ENCODE measurements around the gene ZNF646.

The ZNF646 gene

DNA sequence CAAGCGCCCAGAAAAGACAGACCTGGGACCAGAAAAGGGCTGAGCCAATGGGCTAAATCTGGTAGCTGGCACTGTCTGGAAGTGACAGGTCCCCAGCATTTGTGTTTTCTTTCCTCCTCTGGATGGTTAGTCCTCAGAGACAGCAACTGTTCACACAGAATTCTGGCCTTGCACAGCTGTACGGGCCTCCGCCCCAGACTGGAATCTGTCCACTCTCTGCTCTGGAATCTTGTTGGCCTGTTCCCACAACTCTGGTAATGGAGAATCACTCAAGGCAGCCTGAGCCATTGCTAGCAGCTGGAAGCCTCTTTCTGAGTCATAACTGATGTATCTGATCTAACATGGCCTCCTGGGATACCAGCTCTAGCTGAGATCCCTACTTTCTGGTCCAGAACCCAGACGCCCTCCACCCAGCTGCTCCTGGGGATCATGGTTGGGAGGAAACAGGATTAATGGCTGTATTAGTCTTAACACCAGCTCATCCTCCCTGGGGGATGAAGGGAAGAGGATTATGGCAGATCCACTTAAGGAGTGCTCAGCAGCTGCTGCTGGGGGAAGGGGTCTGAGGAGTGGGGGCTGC is 9.2 kb upstream of the ZNF646 start:
- peak; percentile 18 for DNase-seq (ENCODE audit: low spot score)

DNA sequence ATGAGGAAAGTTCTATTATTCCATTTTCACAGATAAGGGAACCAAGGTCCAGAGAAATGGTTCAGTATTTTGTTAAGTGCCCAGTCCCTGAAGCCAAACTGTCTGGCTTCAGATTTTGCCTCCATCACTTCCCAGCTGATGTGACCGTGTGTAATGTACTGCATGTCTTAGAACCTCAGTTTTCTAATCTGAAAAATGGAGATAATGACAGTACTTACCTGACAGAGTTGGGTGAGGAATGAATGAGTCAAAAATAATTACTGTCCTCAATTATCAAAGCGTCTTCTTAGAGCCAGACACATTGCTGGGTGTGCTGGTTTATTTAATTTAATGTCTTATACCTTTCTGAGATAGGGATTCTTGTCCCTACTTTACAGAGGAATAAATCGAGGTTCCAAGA is 6.9 kb upstream of the ZNF646 start:
- DNase-seq (ENCODE audit: low spot score), result no peak

DNA sequence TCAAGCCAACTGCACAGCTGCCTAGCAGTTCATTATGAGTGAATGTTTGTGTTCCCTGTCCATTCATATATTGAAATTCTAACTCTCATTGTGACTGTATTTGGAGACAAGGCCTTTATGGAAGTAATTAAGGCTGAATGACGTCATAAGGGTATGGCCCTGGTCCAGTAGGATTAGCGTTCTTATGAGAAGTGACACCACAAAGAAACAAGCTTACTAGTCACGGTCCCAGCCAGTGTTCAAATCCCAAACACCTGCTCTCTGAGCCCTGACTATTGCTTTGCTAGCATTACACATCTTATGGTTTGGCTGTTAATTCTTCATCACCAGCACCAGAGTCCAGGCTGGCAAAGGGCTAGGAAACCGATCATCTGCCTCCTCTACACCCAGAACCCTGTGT is 2.4 kb upstream of the ZNF646 start:
- DNase-seq (ENCODE audit: low spot score), result no peak

DNA sequence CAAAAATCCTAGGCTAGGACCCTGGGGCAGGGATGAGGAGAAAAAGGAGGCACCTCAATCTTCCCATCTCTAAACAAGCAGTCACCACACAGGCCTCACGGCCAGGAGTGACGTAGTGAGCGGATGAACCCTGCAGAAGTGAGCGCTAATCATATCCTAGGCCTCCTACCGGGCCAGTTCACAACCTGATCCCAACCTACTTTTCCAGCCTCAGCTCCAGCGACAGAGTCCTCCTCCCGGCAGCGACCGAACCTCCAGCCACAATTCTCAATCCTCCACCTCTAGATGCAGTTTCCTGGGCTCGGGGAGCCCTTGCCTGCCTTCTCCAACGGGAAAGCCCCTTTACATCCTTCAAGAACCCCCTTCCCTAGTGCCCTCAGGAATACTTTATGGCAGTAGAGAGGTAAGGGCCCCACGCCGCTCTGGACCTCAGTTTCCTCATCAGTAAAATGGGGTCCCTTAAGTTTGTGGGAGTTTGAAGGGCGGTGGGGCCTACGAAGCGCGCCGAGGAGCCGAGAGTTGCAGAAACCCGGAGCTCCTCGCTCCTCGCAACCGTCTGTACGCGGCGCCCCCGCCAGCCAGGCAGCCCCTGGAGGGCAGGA is 1.6 kb upstream of the ZNF646 start:
- DNase-seq (ENCODE audit: low spot score), result no peak

DNA sequence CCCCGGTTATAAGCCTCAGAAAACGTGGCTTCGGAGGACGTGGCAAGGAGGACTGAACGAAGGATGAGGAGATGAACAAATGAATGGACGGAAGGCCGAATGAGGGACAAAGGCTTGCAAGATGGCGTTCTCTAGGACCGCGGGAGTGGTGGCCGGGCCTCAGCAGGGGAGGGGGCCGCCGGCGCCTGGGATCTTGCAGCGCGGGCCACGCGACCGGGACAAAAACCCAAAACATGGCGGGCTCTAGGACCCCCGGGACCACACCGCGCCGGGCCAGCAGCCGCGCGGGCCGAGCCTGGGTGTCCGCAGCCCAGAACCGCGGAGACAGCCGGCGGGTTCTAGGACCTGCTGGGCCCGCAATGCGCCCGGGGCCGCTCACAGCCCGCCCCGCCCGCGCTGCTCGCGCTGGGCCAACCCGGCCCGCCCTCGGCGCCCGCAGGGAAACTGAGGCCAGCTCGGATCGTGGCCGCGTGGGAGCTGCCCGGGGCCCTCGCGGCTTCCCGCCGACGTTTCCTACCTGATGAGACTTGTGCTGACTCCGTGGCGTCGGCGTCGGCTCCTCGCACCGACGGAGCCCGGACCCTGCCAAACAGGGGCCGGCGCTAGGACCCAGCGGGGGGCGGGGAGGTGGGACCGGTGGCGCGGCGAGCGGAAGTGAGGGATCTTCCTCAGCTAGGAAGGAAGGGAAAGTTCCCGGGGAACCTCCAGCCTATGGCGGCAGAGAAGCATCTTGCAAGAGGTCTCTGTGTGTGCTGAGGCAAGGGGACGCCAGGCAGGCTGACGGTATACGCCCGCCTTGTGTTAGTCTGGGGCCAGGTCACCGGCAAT is 866 bp upstream of the ZNF646 start:
- DNase-seq (ENCODE audit: low spot score), result peak; percentile 90

DNA sequence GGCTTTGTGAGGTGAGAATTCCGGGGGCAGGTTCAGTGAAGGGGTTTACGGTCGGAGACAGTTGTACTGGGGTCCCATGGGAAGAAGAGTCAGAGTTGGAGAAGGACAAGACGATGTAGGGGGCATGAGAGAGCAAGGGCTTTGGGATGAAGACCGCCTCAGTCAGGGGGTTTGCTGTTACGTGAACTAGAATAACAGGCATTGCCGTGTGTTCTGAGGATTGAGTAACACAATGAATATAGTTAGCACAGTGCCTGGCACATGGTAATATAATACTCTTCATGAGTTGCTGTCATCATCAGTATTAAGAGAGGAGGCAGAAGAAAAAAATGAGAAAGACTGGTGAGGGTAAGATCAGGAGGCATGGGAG is 577 bp downstream of the ZNF646 start:
- DNase-seq (ENCODE audit: low spot score), result no peak

DNA sequence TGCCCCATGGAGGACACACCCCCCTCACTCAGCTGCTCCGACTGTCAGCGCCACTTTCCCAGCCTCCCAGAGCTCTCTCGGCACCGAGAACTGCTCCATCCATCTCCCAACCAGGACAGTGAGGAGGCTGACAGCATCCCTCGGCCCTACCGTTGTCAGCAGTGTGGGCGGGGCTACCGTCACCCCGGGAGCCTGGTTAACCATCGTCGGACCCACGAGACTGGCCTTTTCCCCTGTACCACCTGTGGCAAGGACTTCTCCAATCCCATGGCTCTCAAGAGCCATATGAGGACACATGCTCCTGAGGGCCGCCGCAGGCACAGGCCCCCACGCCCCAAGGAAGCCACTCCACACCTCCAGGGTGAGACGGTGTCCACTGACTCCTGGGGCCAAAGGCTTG is 2.1 kb downstream of the ZNF646 start:
- DNase-seq (ENCODE audit: low spot score), result no peak

DNA sequence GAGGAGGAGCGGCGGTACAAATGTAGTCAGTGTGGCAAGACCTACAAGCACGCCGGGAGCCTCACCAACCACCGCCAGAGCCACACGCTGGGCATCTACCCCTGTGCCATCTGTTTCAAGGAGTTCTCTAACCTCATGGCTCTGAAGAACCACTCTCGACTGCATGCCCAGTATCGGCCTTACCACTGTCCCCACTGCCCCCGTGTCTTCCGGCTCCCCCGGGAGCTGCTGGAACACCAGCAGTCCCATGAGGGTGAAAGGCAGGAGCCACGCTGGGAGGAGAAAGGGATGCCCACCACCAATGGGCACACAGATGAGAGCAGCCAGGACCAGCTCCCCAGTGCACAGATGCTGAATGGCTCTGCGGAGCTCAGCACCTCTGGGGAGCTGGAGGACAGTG is 2.8 kb downstream of the ZNF646 start:
- DNase-seq (ENCODE audit: low spot score), result no peak

DNA sequence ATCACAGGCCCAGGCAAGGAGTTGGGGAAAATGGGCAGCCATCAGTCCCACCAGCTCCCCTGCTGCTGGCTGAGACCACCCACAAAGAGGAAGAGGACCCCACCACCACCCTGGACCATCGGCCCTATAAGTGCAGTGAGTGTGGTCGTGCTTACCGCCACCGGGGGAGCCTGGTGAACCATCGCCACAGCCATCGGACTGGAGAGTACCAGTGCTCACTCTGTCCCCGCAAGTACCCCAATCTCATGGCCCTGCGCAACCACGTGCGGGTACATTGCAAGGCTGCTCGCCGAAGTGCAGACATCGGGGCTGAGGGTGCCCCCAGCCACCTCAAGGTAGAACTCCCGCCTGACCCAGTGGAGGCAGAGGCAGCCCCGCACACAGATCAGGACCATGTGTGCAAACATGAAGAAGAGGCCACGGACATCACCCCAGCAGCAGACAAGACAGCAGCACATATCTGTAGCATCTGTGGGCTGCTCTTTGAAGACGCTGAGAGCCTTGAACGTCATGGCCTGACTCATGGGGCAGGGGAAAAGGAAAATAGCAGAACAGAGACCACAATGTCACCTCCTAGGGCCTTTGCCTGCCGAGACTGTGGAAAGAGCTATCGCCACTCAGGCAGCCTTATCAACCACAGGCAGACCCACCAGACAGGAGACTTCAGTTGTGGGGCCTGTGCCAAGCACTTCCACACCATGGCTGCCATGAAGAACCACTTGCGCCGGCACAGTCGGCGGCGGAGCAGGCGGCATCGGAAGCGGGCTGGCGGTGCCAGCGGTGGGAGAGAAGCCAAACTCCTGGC is 3.6 kb downstream of the ZNF646 start:
- no peak for DNase-seq (ENCODE audit: low spot score)

DNA sequence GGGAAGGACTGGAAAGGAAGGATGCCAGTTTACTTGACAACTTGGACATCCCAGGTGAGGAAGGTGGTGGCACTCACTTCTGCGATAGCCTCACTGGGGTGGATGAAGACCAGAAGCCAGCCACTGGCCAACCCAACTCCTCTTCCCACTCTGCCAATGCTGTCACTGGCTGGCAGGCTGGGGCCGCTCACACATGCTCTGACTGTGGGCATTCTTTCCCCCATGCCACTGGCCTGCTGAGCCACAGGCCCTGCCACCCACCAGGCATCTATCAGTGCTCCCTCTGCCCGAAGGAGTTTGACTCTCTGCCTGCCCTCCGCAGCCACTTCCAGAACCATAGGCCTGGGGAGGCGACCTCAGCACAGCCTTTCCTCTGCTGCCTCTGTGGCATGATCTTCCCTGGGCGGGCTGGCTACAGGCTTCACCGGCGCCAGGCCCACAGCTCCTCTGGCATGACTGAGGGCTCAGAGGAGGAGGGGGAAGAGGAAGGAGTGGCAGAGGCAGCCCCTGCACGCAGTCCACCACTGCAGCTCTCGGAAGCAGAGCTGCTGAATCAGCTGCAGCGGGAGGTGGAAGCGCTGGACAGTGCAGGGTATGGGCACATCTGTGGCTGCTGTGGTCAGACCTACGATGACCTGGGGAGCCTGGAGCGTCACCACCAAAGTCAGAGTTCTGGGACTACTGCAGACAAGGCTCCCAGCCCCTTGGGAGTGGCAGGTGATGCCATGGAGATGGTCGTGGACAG is 4.5 kb downstream of the ZNF646 start:
- DNase-seq (ENCODE audit: low spot score), result no peak

DNA sequence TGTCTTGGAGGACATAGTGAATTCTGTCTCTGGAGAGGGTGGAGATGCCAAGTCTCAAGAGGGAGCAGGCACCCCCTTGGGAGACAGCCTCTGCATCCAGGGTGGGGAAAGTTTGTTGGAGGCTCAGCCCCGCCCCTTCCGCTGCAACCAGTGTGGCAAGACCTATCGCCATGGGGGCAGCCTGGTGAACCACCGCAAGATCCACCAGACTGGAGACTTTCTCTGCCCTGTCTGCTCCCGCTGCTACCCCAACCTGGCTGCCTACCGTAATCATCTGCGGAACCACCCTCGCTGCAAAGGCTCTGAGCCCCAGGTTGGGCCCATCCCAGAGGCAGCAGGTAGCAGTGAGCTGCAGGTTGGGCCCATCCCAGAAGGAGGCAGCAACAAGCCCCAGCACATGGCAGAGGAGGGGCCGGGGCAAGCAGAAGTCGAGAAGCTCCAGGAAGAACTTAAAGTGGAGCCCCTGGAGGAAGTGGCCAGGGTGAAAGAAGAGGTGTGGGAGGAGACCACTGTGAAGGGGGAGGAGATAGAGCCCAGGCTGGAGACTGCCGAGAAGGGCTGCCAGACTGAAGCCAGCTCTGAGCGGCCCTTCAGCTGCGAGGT is 5.2 kb downstream of the ZNF646 start:
- DNase-seq (ENCODE audit: low spot score), result no peak

DNA sequence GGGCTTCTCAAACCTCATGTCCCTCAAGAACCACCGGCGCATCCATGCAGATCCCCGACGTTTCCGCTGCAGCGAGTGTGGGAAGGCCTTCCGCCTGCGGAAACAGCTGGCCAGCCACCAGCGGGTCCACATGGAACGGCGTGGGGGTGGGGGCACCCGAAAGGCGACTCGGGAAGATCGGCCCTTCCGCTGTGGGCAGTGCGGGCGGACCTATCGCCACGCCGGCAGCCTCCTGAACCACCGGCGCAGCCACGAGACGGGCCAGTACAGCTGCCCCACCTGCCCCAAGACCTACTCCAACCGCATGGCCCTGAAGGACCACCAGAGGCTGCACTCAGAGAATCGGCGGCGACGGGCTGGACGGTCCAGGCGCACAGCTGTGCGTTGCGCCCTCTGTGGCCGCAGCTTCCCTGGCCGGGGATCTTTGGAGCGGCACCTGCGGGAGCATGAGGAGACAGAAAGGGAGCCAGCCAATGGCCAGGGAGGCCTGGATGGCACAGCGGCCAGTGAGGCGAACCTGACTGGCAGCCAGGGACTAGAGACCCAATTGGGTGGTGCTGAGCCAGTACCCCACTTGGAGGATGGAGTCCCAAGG is 5.9 kb downstream of the ZNF646 start:
- DNase-seq (ENCODE audit: low spot score), result no peak

DNA sequence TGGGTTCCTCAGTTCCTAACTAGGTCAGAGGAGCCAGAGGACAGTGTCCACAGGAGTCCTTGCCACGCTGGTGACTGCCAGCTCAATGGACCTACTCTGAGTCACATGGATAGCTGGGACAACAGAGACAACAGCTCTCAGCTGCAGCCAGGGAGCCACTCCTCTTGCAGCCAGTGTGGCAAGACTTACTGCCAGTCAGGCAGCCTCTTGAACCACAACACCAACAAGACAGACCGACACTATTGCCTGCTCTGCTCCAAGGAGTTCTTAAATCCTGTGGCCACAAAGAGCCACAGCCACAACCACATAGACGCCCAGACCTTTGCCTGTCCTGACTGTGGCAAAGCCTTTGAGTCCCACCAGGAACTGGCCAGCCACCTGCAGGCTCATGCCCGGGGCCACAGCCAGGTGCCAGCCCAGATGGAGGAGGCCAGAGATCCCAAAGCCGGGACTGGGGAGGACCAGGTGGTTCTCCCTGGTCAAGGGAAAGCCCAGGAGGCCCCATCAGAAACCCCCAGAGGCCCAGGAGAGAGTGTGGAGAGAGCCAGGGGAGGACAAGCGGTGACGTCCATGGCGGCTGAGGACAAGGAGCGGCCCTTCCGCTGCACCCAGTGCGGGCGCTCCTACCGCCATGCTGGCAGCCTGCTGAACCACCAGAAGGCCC is 6.7 kb downstream of the ZNF646 start:
- no peak for DNase-seq (ENCODE audit: low spot score)

DNA sequence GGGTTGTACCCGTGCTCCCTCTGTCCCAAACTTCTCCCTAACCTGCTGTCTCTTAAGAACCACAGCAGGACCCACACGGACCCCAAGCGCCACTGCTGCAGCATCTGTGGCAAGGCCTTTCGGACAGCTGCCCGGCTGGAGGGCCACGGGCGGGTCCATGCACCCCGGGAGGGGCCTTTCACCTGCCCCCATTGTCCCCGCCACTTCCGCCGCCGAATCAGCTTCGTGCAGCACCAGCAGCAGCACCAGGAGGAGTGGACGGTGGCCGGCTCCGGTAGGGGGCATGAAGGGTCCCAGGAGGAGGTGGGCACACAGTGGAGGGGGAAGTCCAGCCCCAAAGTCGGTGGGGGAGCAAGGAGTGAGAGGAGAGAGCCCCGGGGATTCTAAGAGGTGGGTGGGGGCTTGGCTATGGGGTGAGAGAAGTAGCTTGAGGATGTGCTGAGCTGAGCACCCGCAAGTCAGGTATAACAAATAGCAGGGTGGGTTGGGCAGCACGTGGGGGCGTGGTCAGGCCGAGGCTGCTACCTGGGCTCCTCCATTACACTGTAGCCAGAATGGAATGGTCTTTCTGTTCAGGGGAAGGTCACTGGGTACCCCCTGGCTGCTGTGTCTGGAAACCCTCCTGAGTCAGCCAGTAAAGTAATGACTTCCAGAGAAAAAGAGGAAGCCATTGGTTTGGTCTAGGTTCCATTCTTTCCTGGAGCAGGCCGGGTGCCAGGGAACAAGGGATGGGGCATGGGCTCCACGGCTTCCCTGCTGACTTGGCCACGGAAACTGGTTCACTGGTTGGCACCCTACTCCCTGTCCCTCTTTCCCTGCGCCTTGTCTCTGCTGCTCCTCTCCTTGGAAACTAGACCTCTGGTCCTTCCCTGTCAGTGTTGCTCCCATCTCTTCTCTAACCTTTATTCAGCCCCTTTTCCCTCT is 7.5 kb downstream of the ZNF646 start:
- DNase-seq (ENCODE audit: low spot score), result no peak

DNA sequence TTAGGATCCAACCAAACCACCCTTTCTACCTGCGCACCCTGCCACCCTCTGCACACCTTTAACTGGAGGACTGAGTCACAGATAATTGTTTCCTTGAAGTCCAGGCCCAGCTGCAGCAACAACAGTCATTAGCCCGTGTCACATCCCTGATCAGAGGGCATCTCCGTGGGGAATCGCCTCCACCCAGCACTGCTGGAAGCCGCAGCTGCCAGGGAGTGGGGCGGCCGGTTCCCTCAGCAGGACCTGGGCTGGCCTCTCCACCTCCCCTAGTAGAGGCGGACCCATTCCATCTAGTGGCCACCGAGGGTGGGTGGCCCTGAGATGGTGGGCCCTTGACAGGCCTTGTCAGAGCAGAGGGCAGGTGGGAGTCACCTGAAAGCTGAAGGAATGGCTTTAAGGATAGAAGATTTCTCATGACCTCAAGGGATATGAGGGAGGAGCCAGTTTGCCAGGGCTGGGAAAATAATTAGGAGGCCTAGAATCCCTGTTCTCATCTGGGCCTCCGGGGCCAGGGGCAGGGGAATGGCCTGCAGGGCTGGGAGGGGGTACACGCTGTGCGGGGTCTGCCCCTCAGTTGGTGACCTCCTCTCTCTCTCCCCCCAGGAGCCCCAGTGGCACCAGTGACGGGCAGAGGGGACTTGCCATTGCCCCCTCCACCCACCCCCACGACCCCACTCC is 8.3 kb downstream of the ZNF646 start:
- no peak for DNase-seq (ENCODE audit: low spot score)

DNA sequence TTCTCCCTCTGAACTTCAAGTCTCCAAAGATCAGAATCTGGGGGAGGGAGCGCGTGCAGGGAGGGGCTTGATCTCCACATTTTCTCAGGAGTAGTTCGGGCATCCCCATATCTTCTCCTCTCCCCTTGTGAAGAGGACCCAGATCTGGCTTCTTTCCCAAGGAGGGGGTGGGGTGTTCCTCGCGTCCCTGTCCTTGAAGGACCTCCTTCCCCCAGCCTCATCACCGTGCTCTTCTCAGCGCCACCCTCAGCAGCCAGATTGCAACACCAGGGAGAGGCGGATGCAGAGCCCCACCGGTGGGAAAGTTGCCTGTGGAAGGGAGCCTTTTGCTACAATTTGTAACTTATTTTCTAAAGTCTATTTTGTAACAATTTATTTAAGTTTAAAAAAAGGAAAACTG is 8.9 kb downstream of the ZNF646 start:
- no peak for DNase-seq (ENCODE audit: low spot score)

DNA sequence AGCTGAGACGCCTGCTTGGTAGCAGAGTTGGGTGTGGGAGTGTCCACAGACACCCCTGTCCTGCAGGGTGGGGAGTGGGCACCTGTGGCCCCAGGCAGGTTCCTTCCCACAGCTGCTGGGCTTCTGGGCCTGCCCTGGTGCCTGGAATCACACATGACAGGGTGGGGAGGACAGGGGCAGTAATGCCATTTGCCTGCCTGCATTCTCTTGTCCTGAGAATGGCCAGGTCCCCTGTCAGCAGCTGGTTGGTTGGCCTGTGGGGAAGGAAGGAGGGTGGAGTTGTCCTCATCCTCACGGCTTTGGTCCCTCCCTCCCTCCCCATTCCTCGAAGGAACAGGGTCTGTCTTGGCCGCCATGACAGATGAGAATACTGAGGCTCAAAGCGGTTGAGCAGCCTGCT is 9.3 kb downstream of the ZNF646 start:
- no peak for DNase-seq (ENCODE audit: low spot score)

DNA sequence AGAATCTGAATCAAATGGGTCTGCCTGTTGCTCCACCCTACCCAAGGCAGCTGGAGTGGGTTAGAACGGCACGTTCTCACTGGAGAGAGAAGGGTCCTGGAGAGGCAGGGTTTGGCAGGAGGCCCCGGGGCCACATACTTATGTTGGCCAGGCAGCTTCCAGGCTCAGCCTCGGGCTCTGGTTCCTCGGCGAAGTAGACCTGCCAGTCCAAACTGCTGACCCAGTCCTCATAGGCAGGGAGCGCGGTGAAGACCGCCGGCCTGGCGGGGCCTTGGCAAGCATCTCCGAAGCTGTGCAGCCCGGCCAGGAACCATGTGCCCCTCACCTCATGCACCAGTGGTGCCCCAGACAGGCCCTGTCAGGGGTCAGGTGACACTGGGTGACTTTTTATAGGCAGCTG is 9.8 kb downstream of the ZNF646 start:
- no peak for DNase-seq (ENCODE audit: low spot score)

Data from LoVo (cell line).